Right ventricle myocardium superior (tissue), 1 donor: Measurements from ENCODE around the gene IQSEC1. TPM values are rescaled to one million over a fixed set of nuclear protein-coding genes. Genes with fewer than 3 reads are reported as not detected.

Experiments used
- ATAC-seq: fragments of 200-7000 bp; cut with Tn5 transposase; one replicate; pipeline ENCODE4 v1.9.1; 2020; ENCODE audit warnings: mild to moderate bottlenecking; ENCODE audit not compliant: poor library complexity
- DNase-seq: peaks from one replicate; pipeline ENCODE4 v3.0.0-alpha.2; 2020
- intact Hi-C: fragments of 100-400 bp; cut with DNase I; formaldehyde crosslinking; loops from one replicate; pipeline ENCODE4 v1.11.2; 2022
- total RNA-seq: library from RNA; stranded (reverse); fragmentation: NEBNext Ultra II Directional; extraction: Animal tissue kit (Norgen Biotek cat#: 25700); gene quantifications from one replicate; pipeline ENCODE4 v1.2.1, GENCODE V29; 2021
- donor health status: DM: no; HTN: yes; CAD: no; lungs with severe emphysema.

Gene IQSEC1
- total RNA-seq, 1 donor from 2014 or later: 78.6 TPM

- ATAC-seq (no peak), DNase-seq (peak; percentile 28)
- intact Hi-C loops: no loop called here
Measured at GRCh38 chr3:12975748-12976522, 97.3 kb downstream of the IQSEC1 start.

GRCh38 chr3:12974819-12975218, 98.4 kb downstream of the IQSEC1 start:
- DNase-seq (peak; percentile 55), ATAC-seq (peak; percentile 62)
- intact Hi-C loops: no loop called here

DNA sequence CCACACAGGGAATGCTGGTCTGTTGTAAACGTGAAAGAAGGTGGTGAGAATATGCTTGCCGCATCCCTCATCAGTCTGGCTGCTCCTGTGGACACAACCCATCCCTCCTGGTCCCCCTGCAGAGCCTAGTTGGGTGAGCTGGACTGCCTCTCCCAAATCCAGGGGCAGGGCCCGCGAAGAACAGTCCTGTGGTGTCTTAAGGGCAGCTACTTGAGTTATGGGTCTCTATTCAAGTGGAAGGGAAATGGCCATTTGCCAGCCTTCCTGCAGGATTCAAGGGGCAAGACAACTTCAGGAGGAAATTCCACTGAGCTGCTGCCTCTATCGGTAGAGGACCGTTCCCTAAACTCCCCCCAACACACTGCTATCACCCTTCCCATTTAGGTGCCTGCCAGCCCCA, 98.9 kb downstream of the IQSEC1 start:
- ATAC-seq: no peak
- peak; percentile 30 for DNase-seq
- intact Hi-C loops: no loop called here

GRCh38 chr3:12973827-12974226, 99.4 kb downstream of the IQSEC1 start:
- no peak for DNase-seq
- intact Hi-C loops: no loop called here
- no peak for ATAC-seq

DNA sequence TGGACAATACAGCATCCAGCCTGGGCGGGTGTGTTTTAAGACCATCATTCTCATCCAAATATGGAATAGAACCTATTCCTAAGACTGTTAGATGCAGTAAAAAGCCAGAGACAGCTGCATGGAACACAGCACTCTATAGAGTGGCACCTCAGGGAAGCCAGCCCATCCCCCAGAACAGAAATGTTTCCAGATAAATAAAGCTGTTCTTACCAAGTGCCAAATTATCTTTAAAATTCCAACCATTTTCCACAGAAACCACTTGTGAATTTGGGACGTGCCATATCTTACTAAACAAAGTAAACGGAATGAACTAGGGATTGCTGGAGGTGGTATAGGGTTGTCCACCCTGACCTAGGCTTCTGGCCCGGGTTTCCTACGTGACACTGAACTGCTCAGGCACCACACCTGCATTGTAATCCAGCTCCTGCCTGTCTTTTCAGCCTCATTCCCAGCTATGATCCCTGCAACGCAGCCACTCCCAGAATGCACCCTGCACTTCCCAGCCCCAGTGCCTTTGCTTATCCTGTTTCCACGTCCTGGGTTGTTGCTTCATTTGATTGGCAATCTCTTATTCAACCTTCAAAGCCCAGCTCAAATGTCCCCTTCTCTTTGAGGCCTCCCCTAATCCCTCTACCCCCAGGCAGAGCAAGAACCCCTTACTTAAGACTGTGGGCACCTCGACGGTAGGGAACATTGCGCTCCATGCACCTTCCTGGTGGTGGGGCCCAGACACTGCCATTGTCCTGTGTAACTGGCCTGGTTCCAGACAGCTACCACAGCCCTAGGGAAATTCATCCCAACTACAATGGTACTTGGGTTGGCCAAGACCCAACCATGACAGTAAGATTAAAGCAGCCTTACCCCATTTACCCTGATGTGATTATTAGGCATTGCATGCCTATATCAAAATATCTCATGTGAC, 100.2 kb downstream of the IQSEC1 start:
- DNase-seq (peak; percentile 22), ATAC-seq (no peak)
- intact Hi-C loops: no loop called here

DNA sequence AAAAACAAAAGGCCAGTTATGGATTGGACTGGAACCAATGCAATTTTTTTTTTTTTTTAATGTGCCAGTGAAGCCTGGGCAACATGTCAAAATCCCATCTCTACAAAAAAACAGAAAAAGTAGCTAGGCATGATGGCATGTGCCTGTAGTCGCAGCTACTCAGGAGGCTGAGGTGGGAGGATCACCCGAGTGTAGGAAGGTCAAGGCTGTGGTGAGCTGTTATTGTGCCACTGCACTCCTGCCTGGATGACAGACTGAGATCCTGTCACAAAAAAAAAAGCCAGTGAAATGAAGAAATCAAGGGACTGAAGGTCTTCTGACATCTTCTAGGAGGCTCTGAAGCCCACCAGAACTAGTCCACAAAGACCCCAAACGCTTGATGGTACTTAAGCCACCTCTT, 101.2 kb downstream of the IQSEC1 start:
- ATAC-seq (no peak), DNase-seq (no peak)
- intact Hi-C loops: no loop called here

GRCh38 chr3:12970684-12971083, 102.5 kb downstream of the IQSEC1 start:
- ATAC-seq (no peak), DNase-seq (peak; percentile 14)
- intact Hi-C loops: no loop called here

- intact Hi-C loops: no loop called here
- peak; percentile 47 for ATAC-seq
- peak; percentile 62 for DNase-seq
Measured at GRCh38 chr3:12969486-12969885, 103.7 kb downstream of the IQSEC1 start.

- intact Hi-C loops: no loop called here
- no peak for ATAC-seq
- peak; percentile 37 for DNase-seq
Measured at GRCh38 chr3:12968541-12968940, 104.7 kb downstream of the IQSEC1 start.

DNA sequence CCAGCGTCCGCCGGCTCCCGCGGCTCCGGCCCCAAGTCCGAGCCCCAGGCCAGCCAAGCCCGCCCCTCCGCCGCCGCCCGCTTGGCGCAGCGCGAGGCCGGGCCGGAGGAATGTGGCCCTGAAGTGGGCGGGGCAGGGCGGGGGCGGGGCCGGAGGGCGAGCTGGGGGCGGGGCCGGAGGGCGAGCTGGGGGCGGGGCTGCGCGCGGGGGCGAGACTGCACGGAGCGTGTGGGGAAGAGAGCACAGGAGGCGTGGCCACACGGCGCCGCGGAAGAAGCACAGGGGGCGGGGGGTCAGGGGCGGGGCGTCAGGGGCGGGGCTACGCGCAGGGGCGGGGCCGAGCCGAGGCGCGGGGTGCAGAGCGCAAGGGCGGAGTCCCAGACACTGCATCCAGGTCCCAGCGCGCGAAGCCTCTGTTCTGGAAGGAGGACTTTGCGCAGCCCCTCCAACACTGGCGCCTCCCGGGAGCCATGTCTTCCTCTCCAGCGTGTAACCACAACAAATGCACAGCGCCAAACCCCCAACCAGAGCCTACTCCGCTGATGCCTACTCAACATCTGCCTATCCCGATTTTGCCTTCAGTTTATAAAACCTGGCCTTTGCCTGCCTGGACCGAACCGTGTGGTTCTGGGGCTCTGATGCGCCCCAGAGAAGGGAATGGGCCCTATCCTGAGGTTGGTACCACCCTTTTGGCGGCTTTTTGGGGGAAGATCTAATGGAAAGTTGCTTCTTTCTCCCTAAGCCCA, 105.5 kb downstream of the IQSEC1 start:
- ATAC-seq (peak; percentile 87), DNase-seq (peak; percentile 95)
- intact Hi-C loops: no loop called here

GRCh38 chr3:12966847-12967605, 106.2 kb downstream of the IQSEC1 start:
- ATAC-seq (peak; percentile 7), DNase-seq (peak; percentile 42)
- intact Hi-C loops: no loop called here

GRCh38 chr3:12965999-12966846, 107.0 kb downstream of the IQSEC1 start:
- intact Hi-C loops: no loop called here
- DNase-seq: peak; percentile 34
- no peak for ATAC-seq

- intact Hi-C loops: no loop called here
- ATAC-seq (no peak), DNase-seq (peak; percentile 20)
Measured at GRCh38 chr3:12964711-12965612, 108.3 kb downstream of the IQSEC1 start.

DNA sequence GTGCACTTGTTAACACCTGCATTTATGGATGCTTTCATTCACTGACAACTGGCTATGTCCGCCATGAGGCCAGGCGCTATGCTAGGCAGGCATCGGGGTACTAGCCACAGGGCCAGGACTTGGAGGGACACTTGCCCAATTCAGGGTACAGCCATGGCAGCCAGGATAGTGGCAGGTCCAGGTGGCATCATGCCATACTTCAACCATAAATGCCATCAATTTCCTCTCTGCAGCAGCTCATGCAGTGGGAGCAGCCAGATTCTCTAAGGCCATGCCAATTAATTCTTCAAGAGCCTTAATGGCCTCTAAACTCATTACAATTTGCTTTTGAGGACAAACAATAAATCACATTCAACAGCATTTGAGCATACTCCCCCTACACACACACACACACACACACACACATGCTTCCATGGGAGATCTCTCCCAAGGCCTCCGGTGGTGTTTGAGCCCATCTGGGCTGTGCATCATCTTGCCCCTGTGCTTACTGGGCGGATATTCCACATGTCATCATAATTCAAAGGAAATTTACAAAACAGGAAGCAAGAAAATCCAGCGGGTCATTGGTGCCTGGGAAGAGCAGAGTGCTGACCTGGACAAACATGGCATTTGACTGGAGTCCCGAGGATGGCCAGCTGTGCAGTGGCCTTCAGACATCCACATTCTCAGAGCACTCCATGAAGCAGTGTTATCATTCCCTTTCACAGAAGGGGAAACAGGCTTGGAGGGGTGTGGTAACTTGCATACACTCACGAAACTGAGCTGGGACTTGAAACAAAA, 109.1 kb downstream of the IQSEC1 start:
- intact Hi-C loops: no loop called here
- DNase-seq (no peak), ATAC-seq (no peak)

GRCh38 chr3:12963231-12963896, 109.9 kb downstream of the IQSEC1 start:
- ATAC-seq (no peak), DNase-seq (no peak)
- intact Hi-C loops: no loop called here
